SH-SY5Y (cell line): ENCODE measurements around the gene PDE11A.

Experiments used
- GATA2 ChIP-seq: IDR thresholded peaks from 2 replicates; pipeline ENCODE4 v1.6.1; 2011; ENCODE audit warnings: mild to moderate bottlenecking, low read depth, low read length
- GATA3 ChIP-seq: IDR thresholded peaks from 2 replicates; pipeline ENCODE4 v1.6.1; 2011; ENCODE audit warnings: low read depth, mild to moderate bottlenecking, low read length, moderate library complexity

GRCh38 chr2:177894546-177894945 is 178.0 kb downstream of the PDE11A start:
- TF ChIP-seq GATA3: no peak
- TF ChIP-seq GATA2: no peak
